ENCODE results near the gene ST6GALNAC4. TPM values are rescaled to one million over a fixed set of nuclear protein-coding genes. Genes with fewer than 3 reads are reported as not detected.

ST6GALNAC4 gene
- total and polyA plus RNA-seq, 3 donors from 2014 or later: 10.3 to 24.7 (median 18.8) TPM

GRCh38 chr9:127938298-127938690, 21.5 kb upstream of the ST6GALNAC4 start:
- no peaks in the 10 kb centered on the region for H3K36me3 ChIP-seq (ENCODE audit: low read depth, missing control alignments)
- H3K27me3 ChIP-seq: no peaks in the 10 kb centered on the region
- H3K9me3 ChIP-seq: no peaks in the 10 kb centered on the region
- intact Hi-C loops (cut with DNase I; ENCODE audit: low total_unique reads): no loop called here
- H3K4me1 ChIP-seq: peaks cover 42% of the 10 kb centered on the region
- peak overlapping the region; percentile 66 to 76 for H3K4me3 ChIP-seq
- no peak for DNase-seq
- 14 to 23% methylated on average over 24 to 25 of the region's 25 CpGs for WGBS, 2 donors
- peak overlapping the region; percentile 26 to 83 for H3K27ac ChIP-seq
- TF ChIP-seq POLR2A (IDR thresholded peaks at IDR 0.05) (no peak), CTCF (IDR thresholded peaks at IDR 0.05) (no peak)

GRCh38 chr9:127937388-127938297, 20.8 kb upstream of the ST6GALNAC4 start, which contains the start of gene DPM2:
TSS of gene DPM2 (minus strand) at chr9:127937854. CDS start at chr9:127937820, 34 bp downstream.
- no peak for TF ChIP-seq POLR2A (IDR thresholded peaks at IDR 0.05)
- no peak for TF ChIP-seq CTCF (IDR thresholded peaks at IDR 0.05)
- no peaks in the 10 kb centered on the region for H3K9me3 ChIP-seq
- intact Hi-C loops (cut with DNase I; ENCODE audit: low total_unique reads): no loop called here
- peak within 1 kb of the TSS; percentile 66 to 76 for H3K4me3 ChIP-seq
- H3K4me1 ChIP-seq: peaks cover 40% of the 10 kb centered on the region
- H3K27me3 ChIP-seq: no peaks in the 10 kb centered on the region
- H3K36me3 ChIP-seq (ENCODE audit: low read depth, missing control alignments): no peaks in the 10 kb centered on the region
- peak; percentile 88 for DNase-seq
- 3 to 4% methylated on average over 19 to 60 of the region's 60 CpGs for WGBS, 2 donors
- peak within 1 kb of the TSS; percentile 26 to 83 for H3K27ac ChIP-seq

- Histone ChIP-seq H3K27me3 (no peaks in the 10 kb centered on the region), H3K4me1 (peaks cover 34% of the 10 kb centered on the region), H3K36me3 (ENCODE audit: low read depth, missing control alignments) (no peaks in the 10 kb centered on the region), H3K27ac (no peak overlapping the region), H3K9me3 (no peaks in the 10 kb centered on the region), H3K4me3 (peak overlapping the region; percentile 66 to 76)
- TF ChIP-seq POLR2A (IDR thresholded peaks at IDR 0.05): no peak
- TF ChIP-seq CTCF (IDR thresholded peaks at IDR 0.05): no peak
- DNase-seq: no peak
- intact Hi-C loops (cut with DNase I; ENCODE audit: low total_unique reads): no loop called here
- WGBS, 2 donors: 5 to 6% methylated on average over 7 of the region's 7 CpGs
Measured at GRCh38 chr9:127937056-127937387, 20.2 kb upstream of the ST6GALNAC4 start.

- no peak overlapping the region for H3K27ac ChIP-seq
- H3K36me3 ChIP-seq (ENCODE audit: low read depth, missing control alignments): no peaks in the 10 kb centered on the region
- 73 to 83% methylated on average over 14 of the region's 14 CpGs for WGBS, 2 donors
- no peaks in the 10 kb centered on the region for H3K27me3 ChIP-seq
- TF ChIP-seq CTCF (IDR thresholded peaks at IDR 0.05) (no peak), POLR2A (IDR thresholded peaks at IDR 0.05) (no peak)
- peaks cover 28% of the 10 kb centered on the region for H3K4me1 ChIP-seq
- no peak for DNase-seq
- intact Hi-C loops (cut with DNase I; ENCODE audit: low total_unique reads): no loop called here
- no peak overlapping the region for H3K4me3 ChIP-seq
- no peaks in the 10 kb centered on the region for H3K9me3 ChIP-seq
Measured at GRCh38 chr9:127936347-127936852, 19.6 kb upstream of the ST6GALNAC4 start.
